Panc1 (cell line): ENCODE results near the gene CTNND2. TPM values are rescaled to one million over a fixed set of nuclear protein-coding genes. Genes with fewer than 3 reads are reported as not detected.

Source experiments
- ATAC-seq: fragments of 200-7000 bp; cut with Tn5 transposase; 2 replicates; pipeline ENCODE4 v1.9.1; 2020; ENCODE audit warnings: mild to moderate bottlenecking, moderate library complexity
- BruUV-seq: library from RNA; stranded (reverse); fragments of 400-500 nt; replicated peaks from 2 replicates; lab custom pipeline; 2021; lab: Mats Ljungman, UMichigan
- CTCF ChIA-PET: fragments of 300-600 bp; sonication (Branson Sonifier 250); formaldehyde crosslinking; loops from one replicate; lab custom pipeline; 2022; ENCODE audit warnings: antibody characterized with exemption; lab: Charles Lee
- POLR2A ChIA-PET: fragments of 300-600 bp; sonication (Branson Sonifier 250); formaldehyde crosslinking; loops from one replicate; lab custom pipeline; 2022; ENCODE audit warnings: antibody characterized with exemption; lab: Charles Lee
- DNase-seq: peaks from one replicate; pipeline ENCODE4 v3.0.0-alpha.2; 2010; ENCODE audit warnings: low read depth, low spot score
- H3K27ac ChIP-seq: 2 replicates; pipeline ENCODE4 v1.5.1; 2011; ENCODE audit warnings: mild to moderate bottlenecking, low read length, inconsistent platforms
- H3K27me3 ChIP-seq: fragments of 200-500 bp; sonication (Bioruptor generic); 2 replicates; pipeline ENCODE4 v1.6.0; 2014; ENCODE audit warnings: low read length, inconsistent platforms; ENCODE audit not compliant: control insufficient read depth, insufficient read depth
- H3K36me3 ChIP-seq: fragments of 200-500 bp; sonication (Bioruptor generic); 2 replicates; pipeline ENCODE4 v1.5.1; 2014; ENCODE audit warnings: inconsistent platforms, mild to moderate bottlenecking, low read length, moderate library complexity; ENCODE audit not compliant: control insufficient read depth, insufficient read depth
- H3K4me1 ChIP-seq: 2 replicates; pipeline ENCODE4 v1.5.1; 2011; ENCODE audit warnings: inconsistent platforms, mild to moderate bottlenecking, low read length, moderate library complexity; ENCODE audit not compliant: control insufficient read depth, insufficient read depth
- H3K4me3 ChIP-seq, 2 experiments: 2 replicates each; pipeline ENCODE4 v1.5.1; 2011 to 2012; ENCODE audit warnings: low read depth in 2 of 2, low read length in 2 of 2, mild to moderate bottlenecking in 2 of 2, inconsistent platforms in 1 of 2, moderate library complexity in 1 of 2
- H3K9me3 ChIP-seq: fragments of 200-500 bp; sonication (Bioruptor generic); 2 replicates; pipeline ENCODE4 v1.5.1; 2014; ENCODE audit warnings: low read depth, mild to moderate bottlenecking, inconsistent platforms, low read length, moderate library complexity; ENCODE audit not compliant: control insufficient read depth, insufficient read depth
- CTCF ChIP-seq: fragments of 450-650 bp; IDR thresholded peaks from 2 replicates; pipeline ENCODE4 v1.5.1; 2017; ENCODE audit warnings: mild to moderate bottlenecking
- POLR2AphosphoS5 ChIP-seq: IDR thresholded peaks from 2 replicates; pipeline ENCODE4 v1.6.1; 2012; ENCODE audit warnings: mild to moderate bottlenecking, low read depth, low read length, moderate library complexity
- REST ChIP-seq, 2 experiments: IDR thresholded peaks; 2 replicates each; pipeline ENCODE4 v1.6.1; 2011 to 2012; ENCODE audit warnings: low read depth in 2 of 2, control low read depth in 1 of 2, low read length in 1 of 2, mild to moderate bottlenecking in 1 of 2, moderate library complexity in 1 of 2; ENCODE audit not compliant: insufficient read depth in 1 of 2
- SIN3A ChIP-seq: IDR thresholded peaks from 2 replicates; pipeline ENCODE4 v1.6.1; 2012; ENCODE audit warnings: low read depth, mild to moderate bottlenecking, low read length, moderate library complexity, borderline replicate concordance; ENCODE audit not compliant: insufficient read depth
- TCF7L2 ChIP-seq: IDR thresholded peaks from 2 replicates; pipeline ENCODE4 v1.6.1; 2011; ENCODE audit warnings: mild to moderate bottlenecking, low read depth, low read length, inconsistent platforms
- in situ Hi-C: cut with HindIII; loops from 2 replicates; pipeline ENCODE4 v1.10.0; 2016; ENCODE audit warnings: low sequenced_read_pairs, low pct_unique_long_range_greater_than_20kb
- intact Hi-C: fragments of 100-400 bp; cut with micrococcal nuclease; formaldehyde crosslinking; loops from one replicate; pipeline ENCODE4 v1.10.0; 2022; ENCODE audit not compliant: unreplicated experiment
- total RNA-seq: library from RNA; stranded (reverse); gene quantifications from one replicate; pipeline ENCODE4 v1.2.1, GENCODE V29; 2021; ENCODE audit not compliant: unreplicated experiment

CTNND2 gene
- total RNA-seq, 1 experiment from 2014 or later: 1.0 TPM

- CTCF ChIA-PET: no interaction called here
- Histone ChIP-seq H3K4me3 (no peak overlapping the region), H3K27me3 (0 out of 2 replicates have a peak, but pooled peaks cover 2% of the 10 kb centered on the region), H3K36me3 (no peaks in the 10 kb centered on the region), H3K4me1 (no peaks in the 10 kb centered on the region), H3K27ac (no peak overlapping the region), H3K9me3 (0 out of 2 replicates have a peak, but pooled peaks cover 6% of the 10 kb centered on the region)
- BruUV-seq: no TSS peak
- POLR2A ChIA-PET: no interaction called here
- intact Hi-C loops (no loop called here), in situ Hi-C loops (no loop called here)
- no peak for ATAC-seq
- DNase-seq: no peak
- no peak for TF ChIP-seq POLR2AphosphoS5
- TF ChIP-seq TCF7L2: no peak
- no peak for TF ChIP-seq REST (IDR thresholded peaks at IDR 0.05; ENCODE audit: insufficient read depth in 1 of 2, low read depth in 2 of 2, low read length in 1 of 2)
- no peak for TF ChIP-seq SIN3A
- TF ChIP-seq CTCF: no peak
Observed at GRCh38 chr5:10932426-10932825, 971.8 kb downstream of the CTNND2 start.

- CTCF ChIA-PET: no interaction called here
Observed at GRCh38 chr5:10927608-10928007, 976.6 kb downstream of the CTNND2 start.

More at GRCh38 chr5:10927608-10928007, 976.6 kb downstream of the CTNND2 start:
- ATAC-seq (no peak), DNase-seq (no peak)
- H3K36me3 ChIP-seq: no peaks in the 10 kb centered on the region
- H3K9me3 ChIP-seq: 0 out of 2 replicates have a peak, but pooled peaks cover 6% of the 10 kb centered on the region
- no peak for TF ChIP-seq CTCF
- no peak for TF ChIP-seq SIN3A
- TF ChIP-seq REST (IDR thresholded peaks at IDR 0.05; ENCODE audit: insufficient read depth in 1 of 2, low read depth in 2 of 2, low read length in 1 of 2): no peak
- TF ChIP-seq TCF7L2: no peak
- no peak for TF ChIP-seq POLR2AphosphoS5
- no peak overlapping the region for H3K4me3 ChIP-seq
- POLR2A ChIA-PET: no interaction called here
- no TSS peak for BruUV-seq
- H3K27ac ChIP-seq: no peak overlapping the region
- H3K27me3 ChIP-seq: peaks cover 5% of the 10 kb centered on the region; the same call in 1 of the 2 replicates
- H3K4me1 ChIP-seq: no peaks in the 10 kb centered on the region
- in situ Hi-C loops (no loop called here), intact Hi-C loops (no loop called here)
